Kidney capillary endothelial cell (primary cell): Measurements from ENCODE around the gene PCBP2.
A peak's percentile ranks its signal among the peaks of the same experiment; 100 is the strongest.
"Not testable (repeated sequence)": the region's sequence is repeated elsewhere in the genome, so short reads cannot be mapped to it uniquely, and the experiment has no call there.

Experiments used
- DNase-seq: peaks from one replicate; pipeline ENCODE4 v3.0.0-alpha.2; 2018; ENCODE audit warnings: low spot score

Gene PCBP2

DNA sequence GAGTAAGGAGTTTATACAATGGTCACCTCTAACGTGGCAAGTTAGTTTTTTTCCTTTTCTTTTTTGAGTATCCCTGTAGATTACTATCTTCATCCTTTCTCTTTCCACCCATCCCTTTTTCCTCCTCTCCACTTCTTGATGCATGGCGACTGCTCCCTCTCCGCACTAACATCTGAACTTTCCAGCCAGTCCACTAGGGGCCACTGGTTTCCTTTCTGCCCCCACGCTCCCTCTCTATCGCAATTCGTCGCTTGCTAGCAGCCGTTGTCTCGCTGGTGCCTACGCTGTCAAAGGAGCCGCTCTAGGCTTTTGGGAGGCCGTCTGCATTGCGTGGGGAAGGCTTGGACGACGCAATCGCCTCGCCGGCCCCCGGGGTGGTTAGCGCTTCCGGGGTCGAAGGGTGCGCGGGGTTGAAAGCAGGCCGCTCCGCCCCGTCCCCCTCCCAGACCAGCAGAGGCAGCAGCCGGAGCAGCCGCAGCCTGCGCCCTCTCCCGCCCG lies at the start of gene PCBP2:
Gene PCBP2, plus strand, starts transcription at position 442 of the 498 bp plus-strand sequence. CDS start 2,699 bp downstream, outside the sequence.
- peak; percentile 100 for DNase-seq

DNA sequence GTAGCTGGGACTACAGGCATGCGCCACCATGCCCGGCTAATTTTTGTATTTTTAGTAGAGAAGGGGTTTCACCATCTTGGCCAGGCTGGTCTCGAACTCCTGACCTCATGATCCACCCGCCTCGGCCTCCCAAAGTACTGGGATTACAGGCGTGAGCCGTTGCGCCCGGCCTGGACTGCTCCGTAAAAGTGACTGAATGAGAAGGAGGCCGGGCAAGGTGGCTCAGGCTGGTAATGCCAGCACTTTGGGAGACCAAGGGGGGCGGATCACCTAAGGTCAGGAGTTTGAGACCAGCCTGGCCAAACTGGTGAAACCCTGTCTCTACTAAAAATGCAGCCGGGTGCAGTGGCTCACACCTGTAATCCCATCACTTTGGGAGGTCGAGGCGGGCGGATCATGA lies 49.6 kb upstream of the PCBP2 start:
- not testable (repeated sequence) for DNase-seq

DNA sequence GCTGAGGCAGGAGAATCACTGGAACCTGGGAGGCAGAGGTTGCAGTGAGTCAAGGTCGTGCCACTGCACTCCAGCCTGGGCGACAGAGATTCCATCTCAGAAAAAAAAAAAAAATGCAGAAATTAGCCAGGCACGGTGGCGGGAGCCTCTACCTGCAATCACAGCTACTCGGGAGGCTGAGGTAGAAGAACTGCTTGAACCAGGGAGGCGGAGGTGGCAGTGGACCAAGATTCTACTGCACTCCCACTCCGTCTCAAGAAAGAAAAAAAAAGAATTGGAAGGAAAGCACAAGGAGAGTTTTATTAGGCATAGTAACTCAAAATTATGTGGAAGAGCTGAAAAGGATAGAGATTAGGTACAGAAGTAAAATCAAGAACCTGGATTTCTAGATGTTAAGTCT lies 49.0 kb upstream of the PCBP2 start:
- no peak for DNase-seq

DNA sequence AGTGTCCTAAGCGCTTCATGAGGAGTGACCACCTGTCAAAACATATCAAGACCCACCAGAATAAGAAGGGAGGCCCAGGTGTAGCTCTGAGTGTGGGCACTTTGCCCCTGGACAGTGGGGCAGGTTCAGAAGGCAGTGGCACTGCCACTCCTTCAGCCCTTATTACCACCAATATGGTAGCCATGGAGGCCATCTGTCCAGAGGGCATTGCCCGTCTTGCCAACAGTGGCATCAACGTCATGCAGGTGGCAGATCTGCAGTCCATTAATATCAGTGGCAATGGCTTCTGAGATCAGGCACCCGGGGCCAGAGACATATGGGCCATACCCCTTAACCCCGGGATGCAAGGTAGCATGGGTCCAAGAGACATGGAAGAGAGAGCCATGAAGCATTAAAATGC lies 41.0 kb upstream of the PCBP2 start:
- DNase-seq = no peak

DNA sequence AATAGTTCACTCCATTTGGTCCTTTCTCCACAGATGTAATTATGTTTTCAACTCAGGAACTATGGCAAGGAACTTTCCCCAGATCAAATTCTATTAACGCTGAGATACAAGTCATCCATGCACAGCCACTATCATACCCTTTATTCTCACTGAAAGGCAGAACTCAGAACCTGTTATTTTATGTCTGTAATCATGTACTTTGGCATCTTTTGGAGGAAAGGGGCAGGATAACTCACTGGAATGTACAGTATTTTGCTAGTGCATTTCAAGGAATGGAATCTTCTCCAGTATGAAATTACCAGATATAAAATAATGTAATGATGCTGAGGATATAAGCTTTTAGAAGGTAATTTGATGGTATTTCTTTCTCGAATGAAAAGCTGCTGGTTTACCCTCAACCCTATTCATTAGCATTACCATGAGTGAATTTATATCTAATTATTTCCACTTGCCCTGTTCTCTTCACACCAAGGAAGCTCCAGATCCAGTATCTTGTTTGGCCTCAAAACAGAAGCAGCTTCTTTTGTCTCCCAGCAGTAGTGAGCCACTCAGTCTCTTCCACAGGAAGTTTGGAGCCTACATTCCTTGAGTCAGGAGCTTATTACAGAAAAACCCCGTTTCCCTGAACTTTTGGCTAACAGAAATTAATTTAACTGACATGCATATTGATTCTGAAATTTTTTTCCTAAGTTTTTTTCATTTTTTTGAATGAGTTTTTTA lies 38.3 kb upstream of the PCBP2 start:
- DNase-seq = peak; percentile 41

DNA sequence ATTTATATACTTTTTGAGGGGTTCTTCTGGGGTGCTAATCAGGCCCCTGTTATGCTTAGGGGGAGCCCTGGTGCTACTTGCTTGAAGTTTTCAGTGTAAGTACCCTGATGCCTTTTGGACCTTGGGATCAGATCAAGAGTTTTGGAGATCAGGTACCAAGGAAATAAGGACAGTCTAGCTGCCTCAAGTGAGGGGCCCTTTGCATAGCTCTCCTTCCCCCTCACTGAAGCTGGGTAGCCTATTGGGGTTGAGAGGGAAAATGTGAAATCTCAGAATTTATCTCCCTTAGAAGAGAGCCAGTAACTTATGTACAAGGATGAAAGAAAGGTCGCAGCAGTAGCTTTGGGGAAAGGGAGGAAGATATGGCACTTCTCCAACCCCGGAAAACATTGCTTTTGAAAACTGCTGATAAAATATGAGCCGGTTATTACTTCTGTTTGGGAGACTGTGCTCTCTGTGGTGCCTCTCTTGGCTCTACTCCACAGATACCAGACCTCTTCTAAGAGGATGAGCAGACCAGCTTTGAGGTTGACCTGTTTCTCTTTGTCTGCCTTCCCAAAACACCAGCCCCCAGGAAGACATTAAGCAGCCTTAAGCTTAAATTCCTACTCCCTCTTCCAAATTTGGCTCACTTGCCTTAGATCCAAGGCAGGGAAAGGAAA lies 37.0 kb upstream of the PCBP2 start:
- no peak for DNase-seq

DNA sequence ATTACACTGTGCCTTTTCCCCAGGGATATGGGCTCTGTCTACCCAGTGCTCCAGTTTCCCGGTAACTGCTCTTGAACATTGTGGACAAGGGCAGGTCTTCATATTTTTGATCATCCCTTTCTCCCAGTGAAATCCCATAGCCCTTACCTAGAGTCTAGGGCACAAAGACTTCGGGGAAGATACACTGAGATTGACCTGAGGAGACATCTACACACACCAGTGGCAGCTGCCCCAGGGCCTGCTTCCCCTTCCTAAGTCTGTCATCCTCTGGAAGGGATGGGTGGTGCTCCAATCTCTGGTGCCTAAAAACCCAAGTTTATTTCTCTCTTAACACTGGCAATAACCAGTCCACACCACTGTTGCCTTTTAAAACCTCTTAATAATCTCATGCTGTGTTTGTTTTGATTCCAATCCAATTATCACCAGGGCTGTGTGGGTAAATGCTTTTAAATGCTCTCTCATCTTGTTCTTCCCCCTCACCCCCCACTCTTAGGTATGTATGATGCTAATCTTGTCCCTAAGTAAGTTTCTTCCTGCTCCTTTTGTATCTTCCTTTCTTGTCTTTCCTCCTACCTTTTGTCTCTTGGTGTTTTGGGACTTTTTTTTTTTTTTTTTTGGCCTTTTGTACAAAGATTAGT lies 36.0 kb upstream of the PCBP2 start:
- not testable (repeated sequence) for DNase-seq

DNA sequence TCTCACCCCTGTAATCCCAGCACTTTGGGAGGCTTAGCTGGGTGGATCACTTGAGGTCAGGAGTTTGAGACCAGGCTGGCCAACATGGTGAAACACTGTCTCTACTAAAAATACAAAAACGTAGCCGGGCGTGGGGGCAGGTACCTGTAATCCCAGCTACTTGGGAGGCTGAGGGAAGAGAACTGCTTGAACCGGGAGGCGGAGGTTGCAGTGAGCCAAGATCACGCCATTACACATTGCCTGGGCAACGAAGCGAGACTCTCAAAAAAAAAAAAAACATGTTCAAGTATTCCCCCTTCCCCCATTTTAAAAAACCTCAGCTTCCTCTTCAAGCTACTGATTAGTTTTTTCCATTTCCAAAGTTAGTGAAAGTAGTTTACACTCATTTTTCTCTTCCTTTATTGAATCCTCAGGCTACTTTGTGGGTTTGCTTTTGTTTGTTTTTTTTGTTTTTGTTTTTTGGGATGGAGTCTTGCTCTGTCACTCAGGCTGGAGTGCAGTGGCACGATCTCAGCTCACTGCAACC lies 34.5 kb upstream of the PCBP2 start:
- DNase-seq = not testable (repeated sequence)

DNA sequence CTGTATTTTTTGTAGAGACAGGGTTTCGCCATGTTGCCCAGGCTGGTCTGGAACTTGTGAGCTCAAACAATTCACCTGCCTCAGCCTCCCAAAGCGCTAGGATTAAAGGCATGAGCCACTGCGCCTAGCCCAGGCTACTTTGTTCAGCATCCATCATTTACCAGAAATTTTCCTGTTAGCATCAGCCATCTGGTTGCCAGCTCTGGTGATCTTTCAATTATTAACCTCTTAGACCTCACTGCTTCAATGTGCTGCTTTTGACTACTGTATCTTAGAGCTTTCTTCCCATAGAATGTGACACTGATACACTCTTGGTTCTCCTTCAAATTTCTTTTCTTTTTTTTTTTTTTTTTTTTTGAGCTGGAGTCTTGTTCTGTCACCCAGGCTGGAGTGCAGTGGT lies 33.7 kb upstream of the PCBP2 start:
- no peak for DNase-seq

DNA sequence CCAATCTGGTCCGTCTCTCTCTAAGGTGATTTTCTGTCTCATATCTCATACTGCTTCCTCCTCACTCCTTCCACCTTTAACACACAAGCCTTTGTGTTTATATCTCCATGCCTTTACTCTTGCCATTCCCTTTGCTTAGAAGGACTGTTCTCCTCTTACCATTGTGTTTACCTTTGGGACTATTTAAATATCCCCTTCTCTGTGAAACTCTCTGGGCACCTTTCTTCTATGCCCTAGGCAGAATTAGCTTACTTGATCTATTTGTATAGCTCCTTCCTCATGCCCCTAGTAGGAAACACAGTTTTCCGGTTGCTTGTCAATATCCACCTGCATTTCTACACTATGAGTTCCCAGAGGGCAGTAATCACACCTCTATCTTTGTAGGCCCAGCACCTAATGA lies 32.1 kb upstream of the PCBP2 start:
- no peak for DNase-seq

DNA sequence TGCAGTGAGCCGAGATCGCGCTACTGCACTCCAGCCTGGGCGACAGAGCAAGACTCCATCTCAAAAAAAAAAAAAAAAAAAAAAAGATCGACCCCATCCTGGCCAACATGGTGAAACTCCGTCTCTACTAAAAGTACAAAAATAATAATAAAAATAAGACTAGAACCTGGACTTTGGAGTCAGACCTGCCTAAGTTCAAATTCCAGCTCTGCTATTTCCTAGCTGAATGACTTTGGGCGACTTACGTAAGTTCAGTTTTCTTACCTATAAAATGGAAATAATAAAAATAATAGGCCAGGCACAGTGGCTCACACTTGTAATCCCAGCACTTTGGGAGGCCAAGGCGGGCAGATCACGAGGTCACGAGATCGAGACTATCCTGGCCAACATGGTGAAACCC lies 29.7 kb upstream of the PCBP2 start:
- not testable (repeated sequence) for DNase-seq

DNA sequence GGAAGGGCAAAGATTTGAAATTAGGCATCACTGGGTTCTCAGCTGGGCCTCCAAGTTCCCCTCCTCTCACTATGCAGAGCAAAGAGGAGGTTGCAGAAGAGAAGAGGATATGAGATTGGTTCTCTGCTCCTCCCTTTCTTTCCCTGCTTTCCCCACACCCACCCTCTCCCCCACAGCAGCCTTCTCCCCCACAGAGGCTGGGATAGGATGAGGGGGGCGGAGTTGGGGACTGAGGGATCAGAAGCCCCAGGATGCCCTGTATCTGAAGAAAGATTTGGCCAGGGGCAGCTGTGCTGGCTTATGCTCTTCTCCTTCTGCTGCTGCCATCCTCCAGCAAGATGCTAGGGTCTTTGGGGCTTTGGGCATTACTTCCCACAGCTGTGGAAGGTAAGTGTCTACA lies 28.3 kb upstream of the PCBP2 start, which contains the start of gene AMHR2:
Gene AMHR2, plus strand, starts transcription at position 259 of the 400 bp plus-strand sequence. Its CDS starts 80 bp downstream, at position 339.
- no peak for DNase-seq

DNA sequence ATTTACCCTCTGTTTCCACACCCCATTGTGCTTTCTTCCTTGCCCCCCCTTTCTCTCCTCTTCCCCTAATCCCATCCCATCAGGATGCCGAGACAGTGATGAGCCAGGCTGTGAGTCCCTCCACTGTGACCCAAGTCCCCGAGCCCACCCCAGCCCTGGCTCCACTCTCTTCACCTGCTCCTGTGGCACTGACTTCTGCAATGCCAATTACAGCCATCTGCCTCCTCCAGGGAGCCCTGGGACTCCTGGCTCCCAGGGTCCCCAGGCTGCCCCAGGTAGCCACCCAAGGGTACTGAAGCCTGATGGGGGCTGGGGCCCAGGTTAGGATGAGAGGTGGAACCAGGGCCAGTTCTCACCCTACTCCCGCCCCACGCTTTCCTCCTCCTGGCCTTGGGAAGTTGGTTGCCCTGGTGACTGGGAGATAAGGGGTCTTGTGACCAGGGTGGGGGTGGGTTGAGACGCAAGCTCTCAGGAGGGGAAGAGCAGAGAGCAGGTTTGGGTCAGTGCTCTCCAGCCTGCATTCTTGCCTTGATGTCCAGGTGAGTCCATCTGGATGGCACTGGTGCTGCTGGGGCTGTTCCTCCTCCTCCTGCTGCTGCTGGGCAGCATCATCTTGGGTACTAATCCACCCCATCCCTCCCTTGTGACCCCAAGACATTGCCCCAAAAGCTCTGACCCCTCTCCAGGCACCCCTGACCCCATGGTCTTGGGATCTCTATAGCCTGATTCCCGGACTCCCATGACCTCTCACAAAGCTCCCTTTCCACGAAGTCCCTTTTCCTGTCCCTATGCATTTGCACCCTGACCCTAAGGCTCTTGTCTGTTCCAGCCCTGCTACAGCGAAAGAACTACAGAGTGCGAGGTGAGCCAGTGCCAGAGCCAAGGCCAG lies 27.0 kb upstream of the PCBP2 start:
- DNase-seq = no peak

DNA sequence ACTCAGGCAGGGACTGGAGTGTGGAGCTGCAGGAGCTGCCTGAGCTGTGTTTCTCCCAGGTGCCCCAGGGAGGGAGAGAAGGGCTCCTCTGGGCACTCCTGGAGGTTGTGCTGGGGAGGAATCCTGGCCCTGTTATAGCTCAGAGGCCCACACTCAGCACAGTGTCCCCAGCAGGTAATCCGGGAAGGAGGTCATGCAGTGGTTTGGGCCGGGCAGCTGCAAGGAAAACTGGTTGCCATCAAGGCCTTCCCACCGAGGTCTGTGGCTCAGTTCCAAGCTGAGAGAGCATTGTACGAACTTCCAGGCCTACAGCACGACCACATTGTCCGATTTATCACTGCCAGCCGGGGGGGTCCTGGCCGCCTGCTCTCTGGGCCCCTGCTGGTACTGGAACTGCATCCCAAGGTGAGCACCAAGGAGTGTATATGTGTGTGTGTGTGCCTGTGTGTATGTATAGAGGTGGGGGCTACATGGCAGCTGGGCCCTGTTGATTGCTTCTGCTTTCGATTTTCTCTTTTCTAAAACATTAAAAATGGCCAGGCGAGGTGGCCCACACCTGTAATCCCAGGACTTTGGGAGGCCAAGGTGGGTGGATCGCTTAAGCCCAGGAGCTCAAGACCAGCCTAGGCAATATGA lies 26.3 kb upstream of the PCBP2 start:
- no peak for DNase-seq

DNA sequence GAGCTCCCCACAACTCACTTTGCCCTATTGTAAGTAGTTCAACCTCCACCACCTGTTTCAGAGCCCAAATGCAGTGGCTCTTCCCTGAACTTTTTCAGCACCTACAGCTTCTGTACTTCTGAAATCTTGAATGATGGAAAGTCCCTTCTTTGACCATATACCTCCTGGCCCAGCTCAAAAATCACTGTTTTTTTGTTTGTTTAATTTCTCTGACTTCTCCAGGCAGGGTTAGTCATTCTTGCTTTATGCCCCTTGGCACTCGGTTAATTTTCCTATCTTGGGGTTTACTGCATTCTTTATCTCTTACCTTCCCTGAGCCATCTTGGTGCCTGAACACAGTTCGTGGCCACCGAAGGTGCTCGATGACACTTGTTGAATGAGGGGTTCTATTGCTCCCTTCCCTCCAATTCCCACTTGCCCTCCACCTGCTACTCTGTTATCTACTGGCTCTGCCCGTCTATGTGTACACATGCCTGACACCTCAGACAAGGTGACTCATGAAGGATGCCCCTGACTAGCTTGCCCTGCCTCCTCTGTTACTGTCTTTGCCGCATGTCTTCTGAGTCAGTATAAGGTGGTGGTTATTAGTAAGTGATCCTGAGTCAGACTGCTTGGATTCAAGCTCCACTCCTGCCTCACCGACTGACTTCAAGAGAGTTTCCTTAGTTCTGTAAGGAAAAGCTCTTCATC lies 23.9 kb upstream of the PCBP2 start:
- DNase-seq = no peak

DNA sequence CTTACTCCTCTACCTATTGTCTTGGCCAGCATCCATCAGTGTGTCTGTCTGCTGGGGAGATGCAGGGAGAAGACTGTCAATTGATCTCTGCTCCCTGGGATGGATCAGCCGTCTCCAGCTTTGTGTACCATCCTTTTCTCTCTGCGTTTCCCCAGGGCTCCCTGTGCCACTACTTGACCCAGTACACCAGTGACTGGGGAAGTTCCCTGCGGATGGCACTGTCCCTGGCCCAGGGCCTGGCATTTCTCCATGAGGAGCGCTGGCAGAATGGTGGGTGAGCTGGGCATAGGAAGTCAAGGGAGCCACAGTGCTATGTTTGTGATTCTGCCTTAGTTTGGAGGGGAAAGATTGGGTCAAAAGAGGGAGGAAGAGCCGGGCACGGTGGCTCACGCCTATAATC lies 23.2 kb upstream of the PCBP2 start:
- DNase-seq = no peak

DNA sequence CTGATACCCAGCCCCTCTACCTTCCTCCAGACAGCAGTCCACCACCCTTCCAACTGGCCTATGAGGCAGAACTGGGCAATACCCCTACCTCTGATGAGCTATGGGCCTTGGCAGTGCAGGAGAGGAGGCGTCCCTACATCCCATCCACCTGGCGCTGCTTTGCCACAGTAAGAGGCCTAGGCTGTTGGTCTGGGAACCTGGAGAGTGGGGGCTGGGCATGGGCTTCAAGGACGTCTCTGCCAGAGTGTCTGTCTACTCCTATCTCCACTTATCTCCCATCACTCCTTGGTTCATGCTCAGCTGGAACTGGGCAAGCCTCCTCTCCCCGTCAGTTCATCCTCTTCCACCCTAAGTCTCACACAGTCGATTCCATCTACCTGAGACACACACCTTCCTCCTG lies 21.8 kb upstream of the PCBP2 start:
- DNase-seq = no peak

DNA sequence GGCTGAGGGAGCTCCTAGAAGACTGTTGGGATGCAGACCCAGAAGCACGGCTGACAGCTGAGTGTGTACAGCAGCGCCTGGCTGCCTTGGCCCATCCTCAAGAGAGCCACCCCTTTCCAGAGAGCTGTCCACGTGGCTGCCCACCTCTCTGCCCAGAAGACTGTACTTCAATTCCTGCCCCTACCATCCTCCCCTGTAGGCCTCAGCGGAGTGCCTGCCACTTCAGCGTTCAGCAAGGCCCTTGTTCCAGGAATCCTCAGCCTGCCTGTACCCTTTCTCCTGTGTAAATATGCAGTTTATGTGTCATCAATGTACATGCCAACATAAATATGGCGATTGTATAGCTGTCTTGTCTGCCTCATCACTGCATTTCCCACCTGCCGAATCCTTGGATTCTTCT lies 20.7 kb upstream of the PCBP2 start:
- DNase-seq = no peak

DNA sequence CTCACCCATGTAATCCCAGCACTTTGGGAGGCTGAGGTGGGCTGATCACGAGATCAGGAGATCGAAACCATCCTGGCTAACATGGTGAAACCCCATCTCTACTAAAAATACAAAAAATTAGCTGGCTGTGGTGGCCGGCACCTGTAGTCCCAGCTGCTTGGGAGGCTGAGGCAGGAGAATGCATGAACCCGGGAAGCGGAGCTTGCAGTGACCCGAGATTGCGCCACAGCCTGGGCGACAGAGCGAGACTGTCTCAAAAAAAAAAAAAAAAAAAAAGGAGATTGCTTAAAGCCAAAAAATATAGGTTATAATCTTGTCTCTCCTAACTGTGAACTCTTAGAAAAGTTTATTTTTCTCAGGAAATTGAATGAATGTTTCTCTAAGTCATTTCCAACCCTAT lies 16.6 kb upstream of the PCBP2 start:
- DNase-seq = not testable (repeated sequence)

DNA sequence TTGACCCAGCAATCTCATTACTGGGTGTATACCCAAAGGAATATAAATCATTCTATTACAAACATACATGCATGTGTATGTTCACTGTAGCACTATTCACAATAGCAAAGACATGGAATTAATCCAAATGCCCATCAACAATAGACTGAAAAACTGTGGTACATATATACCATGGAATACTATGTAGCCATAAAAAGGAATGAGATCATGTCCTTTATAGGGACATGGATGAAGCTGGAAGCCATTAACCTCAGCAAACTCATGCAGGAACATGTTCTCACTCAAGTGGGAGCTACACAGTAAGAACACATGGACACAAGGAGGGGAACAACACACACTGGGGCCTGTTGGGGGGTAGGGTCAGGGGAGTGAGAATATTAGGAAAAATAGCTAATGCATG lies 12.3 kb upstream of the PCBP2 start:
- not testable (repeated sequence) for DNase-seq
